ENCODE data around the gene GSKIP.
A peak's percentile ranks its signal among the peaks of the same experiment; 100 is the strongest.

GSKIP gene

DNA sequence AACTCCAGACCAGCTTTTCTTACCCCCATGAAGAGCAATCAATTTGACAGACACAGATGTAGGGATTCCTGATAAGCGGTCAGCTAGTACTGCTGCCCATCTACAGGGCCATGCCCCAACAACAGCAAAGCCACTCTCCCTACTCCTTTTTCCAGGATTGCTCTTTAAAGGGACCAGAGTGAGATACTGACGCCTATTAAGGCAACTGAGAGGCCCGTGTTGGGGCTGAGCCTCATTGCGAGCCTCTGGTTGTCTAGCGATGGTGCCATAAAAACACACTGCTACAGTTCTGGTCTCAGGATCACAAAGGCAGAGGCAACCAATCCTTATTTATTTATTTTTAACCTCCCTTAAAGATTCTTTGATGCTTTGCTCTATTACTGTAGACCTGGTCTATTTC, 59.7 kb downstream of the GSKIP start:
- DNase-seq, result no peak

DNA sequence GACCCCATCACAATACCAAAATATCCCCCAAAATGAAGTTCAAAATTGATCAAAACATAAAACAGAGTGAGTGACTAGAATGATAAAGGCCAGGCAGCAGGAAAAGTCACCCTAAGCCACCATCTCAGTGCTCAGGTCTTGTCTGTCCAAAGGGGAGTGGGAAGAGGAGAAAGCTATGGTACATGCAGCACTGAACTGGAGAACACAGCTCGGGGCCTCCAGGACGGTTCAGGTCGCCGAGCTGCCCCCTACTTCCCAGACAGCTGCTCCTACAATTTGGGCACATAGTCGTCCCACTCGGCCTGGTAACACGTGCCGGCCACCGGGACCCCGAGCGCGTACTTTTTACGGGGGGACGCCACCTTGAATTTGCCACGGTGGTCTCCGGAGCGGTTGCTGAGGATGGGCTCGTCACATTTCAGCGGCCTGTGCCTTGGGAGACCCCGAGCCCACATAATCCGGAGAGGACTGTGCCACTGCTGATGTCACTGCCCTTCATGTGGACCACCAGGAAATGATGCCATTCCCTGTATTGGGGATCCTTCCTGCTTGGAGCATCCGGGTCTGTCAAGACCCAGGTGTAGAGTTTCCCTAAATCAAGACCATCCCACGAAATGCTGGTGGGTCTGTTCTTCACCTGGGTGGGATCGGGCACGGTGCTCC, 60.3 kb downstream of the GSKIP start:
- no peak for DNase-seq

DNA sequence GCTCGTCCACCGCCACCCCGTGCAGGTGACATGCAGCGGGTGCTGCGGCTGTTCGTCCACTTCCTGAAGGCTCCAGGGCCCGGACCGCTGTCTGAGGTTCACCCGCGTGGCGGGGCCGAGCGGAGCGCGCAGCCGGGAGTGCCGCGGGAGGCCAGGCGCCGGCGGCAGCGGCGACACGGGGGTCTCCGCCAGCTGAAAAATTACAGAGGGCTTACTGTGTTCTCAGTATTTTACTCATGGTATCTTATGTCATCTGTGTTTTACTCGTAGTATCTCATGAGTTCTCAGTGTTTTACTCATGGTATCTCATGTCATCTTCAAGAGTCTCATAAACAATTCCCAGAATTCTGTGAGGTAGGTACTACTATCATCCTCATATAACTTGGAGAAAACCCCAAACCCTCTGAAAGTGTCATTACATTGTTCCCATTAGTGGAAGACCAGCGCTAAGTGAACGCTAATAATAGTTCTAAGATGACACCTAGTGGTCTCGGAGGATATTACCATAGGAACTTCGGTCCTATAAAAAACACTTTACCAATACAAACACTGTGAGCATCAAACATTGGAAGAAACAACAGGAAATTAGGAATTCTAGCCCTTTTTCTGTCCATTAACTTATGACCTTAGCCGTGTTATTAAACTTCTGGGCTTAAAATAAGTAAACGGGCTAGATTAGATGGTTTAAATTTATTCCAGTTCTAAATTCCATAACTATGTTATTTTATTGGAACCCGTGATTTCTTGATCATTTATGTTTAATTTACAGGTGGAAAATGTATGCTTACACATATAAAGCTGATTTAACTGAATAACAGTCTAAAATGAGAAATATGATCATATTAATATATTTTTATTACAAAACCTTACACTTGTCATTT, 61.0 kb downstream of the GSKIP start:
- DNase-seq, result peak; percentile 91

DNA sequence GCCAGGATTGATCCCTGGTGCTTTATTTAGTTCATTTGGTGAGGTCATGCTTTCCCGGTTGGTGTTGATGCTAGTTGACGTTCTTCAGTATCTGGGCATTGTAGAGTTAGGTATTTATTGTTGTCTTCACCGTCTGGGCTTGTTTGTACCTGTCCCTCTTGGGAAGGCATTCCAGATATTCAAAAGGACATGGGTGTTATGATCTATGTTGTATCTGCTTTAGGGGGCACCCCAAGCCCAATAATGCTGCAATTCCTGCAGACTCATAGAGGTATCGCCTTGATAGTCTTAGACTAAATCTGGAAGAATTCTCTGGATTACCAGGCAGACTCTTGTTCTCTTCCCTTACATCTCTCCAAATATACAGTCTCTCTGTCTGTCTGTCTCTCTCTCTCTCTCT, 70.7 kb downstream of the GSKIP start:
- DNase-seq, result no peak

All from hematopoietic multipotent progenitor cell treated with erythropoietin and hydrocortisone succinate and interleukin-3 and kit ligand, for 4 days (in vitro differentiated cells).